ENCODE data around the gene ZBP1.

DNA sequence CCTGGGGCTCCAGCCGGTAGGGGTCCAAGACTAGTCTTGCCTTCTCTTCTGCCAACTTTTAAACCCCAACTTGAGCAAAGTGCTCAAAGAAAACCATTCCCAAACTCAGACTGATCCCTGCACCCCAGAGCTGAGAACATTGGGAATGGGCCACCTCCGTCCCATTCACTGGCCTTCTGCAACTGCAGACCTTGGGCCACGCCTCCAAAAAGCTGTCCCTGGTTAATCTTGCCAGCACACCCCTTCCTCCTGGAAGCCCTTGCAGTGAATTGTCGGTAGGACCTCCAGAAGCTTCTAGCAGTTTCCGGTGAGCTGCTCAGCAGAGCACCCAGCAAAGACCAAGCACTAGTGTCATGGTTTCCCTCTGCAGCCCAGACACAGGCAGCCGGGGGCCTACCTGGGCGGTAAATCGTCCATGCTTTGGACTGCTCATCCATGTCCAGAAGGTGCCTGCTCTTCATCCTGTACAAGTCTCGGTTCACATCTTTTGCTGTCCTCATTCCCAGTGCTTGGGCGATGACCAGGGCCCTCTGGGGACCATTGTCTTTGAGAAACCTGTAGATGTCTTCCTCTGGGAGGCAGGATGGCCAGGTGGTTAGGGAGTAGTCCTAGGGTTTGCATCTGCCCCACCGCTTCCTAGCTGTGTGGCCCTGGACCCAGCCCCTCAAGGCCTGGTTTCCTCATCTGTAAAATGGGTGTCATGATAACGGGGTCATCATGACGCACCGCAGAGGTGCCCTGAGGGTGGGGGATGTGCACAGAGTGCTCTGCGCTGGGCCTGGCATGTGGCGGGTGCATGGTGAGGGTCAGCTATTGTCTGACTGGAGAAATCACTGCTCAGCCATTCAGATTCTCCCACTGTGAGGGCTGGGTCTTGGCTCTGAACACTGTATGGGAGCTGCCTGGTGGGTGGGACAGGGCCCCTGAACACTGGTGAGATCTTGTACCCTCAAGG, 5.5 kb downstream of the ZBP1 start:
- TF ChIP-seq, protein P1, sequence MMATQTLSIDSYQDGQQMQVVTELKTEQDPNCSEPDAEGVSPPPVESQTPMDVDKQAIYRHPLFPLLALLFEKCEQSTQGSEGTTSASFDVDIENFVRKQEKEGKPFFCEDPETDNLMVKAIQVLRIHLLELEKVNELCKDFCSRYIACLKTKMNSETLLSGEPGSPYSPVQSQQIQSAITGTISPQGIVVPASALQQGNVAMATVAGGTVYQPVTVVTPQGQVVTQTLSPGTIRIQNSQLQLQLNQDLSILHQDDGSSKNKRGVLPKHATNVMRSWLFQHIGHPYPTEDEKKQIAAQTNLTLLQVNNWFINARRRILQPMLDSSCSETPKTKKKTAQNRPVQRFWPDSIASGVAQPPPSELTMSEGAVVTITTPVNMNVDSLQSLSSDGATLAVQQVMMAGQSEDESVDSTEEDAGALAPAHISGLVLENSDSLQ (IDR thresholded peaks at IDR 0.05) = no peak
- TF ChIP-seq FOXA1 (IDR thresholded peaks at IDR 0.05) (no peak), HDGF (IDR thresholded peaks at IDR 0.05; ENCODE audit: borderline replicate concordance) (no peak), CTBP1 (IDR thresholded peaks at IDR 0.05; ENCODE audit: borderline replicate concordance) (no peak), SP1 (IDR thresholded peaks at IDR 0.05) (no peak), TARDBP (IDR thresholded peaks at IDR 0.05) (no peak)

All from HEK293T (cell line).